Stimulated activated CD4-positive, alpha-beta T cell treated with anti-CD3 and anti-CD28 coated beads, Interleukin-1b, Interleukin-23, amount 100 ng/mL, for 4 hours (primary cell): Measurements from ENCODE around the gene SATB1.

ENCODE experiments used
- DNase-seq, 2 donors: peaks; one replicate each; pipeline ENCODE4 v3.0.0-alpha.2; 2020; ENCODE audit warnings: low read depth in 2 of 2

The SATB1 gene

DNA sequence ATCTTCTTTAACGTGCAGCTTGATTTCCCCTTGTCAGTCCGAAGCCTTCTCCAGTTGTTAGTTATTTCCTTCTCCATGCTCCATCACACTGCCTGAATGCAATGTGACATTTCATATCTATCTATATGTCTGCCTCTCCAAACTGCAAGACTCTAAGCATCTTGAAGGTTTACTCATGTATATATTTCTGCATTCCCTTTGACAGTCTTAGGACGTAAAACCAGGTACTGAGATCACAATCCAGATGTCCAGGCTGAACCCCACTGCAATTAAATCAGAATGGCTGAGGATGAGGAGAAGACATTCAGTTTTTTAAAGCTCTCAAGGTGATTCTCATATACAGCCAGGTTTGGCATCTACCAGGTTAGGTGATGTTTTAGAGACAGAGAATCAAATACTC is 6.1 kb upstream of the SATB1 start:
- DNase-seq = no peak

DNA sequence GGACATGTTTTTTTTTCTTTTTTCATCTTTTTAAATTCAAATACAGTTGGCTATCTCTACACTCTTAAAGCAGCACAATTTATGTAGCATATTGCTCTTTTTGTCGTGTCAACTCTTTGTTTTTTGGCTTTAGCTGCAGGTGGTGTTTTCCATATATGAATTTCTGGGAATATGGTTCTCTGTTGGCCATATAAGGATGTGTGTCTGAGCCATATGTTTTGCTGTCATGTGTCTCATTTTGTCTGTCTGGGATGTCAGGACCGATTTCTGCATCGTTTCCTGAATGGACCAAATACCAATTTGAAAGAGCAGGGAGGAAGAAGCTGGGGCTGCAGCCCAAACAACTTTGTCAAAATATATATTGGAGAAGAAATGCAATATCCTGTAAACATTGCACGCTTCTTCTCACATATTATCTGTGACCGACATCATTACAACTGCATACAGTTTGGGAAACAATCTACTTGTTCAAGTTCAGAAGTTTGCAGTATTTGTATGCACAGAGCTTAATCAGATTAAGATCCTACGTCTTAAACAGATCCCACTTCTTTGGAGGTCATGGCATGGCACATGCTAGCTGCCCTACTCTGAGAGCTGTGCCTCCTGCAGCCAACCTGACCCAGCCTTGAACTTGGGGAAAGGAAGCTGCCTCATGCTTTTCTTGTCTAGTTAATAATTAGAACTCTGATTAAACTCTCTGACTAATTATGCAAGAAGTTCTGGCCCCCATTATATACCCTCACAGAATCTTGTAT is 4.0 kb upstream of the SATB1 start:
- no peak for DNase-seq

DNA sequence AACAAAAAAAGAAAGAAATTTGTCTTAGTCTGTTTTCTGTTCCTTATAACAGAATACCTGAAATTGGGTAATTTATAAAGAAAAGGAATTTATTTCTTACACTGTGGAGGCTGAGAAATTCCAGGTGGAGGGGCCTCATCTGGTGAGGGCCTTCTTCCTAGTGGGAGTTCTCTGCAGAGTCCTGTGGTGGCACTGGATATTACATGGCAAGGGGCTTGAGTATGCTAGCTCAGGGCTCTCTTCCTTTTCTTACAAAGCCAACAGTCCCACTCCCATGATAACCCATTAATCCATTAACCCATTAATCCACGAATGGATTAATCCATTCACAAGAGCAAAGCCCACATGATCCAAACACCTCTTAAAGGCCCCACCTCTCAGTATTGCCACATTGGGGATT is 2.9 kb upstream of the SATB1 start:
- DNase-seq = no peak

DNA sequence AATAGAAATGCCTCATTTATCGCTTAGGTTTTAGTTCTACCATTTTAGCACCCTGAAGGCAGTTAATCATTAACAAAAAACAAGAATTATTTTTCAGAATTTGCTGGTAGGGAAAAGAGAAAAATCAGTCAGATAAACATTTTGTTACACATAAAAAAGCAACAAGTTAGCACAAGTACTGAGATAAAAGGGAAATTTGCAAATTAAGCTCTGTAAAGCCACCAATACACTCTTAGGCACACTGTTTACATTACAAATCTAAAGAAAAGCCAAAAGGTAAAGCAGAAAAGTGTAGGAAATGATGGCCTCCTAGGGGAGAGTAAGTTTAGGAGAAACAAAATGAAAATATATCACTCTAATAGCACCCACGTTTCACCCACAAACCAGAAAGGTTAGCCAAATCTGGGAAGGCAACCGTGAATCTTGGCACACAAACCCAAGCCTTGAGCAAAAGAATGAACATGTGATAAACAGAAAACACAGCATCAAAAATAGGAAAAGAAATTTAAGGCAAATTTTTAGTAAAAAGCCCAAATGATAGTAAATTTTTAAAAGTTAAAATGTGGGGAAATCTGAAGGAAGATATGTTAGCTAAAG is 1.6 kb upstream of the SATB1 start:
- no peak for DNase-seq

DNA sequence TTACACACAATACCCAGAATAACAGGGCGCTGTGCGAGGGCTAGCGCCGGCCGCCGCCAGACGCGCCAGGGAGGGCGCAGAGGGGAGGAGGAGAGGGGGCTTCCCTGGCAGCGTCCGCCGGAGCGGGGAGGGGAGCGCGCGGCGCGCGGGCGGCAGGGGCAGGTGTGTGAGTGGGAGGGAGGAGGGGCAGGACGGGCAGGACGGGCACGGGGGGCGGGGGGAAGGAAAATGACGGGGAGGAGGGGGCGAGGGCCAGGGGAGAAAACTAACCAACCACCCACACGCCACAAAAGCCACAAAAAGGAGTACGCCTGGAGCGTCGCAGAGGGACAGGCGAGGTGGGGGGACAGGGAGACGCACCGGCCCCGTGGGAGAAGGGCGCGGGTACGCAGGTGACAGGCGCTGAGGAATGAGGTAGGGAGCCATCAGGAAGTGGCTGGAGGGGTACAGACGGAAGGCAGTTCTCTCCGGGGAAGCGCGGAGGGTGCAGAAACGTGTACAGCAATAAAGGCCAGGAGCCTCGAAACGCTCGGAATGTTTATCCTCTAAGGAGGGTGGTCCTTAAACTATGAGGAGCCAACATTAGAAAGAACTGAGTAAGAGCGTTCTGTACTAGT is 610 bp upstream of the SATB1 start:
- peak; percentile 64 to 72 for DNase-seq

DNA sequence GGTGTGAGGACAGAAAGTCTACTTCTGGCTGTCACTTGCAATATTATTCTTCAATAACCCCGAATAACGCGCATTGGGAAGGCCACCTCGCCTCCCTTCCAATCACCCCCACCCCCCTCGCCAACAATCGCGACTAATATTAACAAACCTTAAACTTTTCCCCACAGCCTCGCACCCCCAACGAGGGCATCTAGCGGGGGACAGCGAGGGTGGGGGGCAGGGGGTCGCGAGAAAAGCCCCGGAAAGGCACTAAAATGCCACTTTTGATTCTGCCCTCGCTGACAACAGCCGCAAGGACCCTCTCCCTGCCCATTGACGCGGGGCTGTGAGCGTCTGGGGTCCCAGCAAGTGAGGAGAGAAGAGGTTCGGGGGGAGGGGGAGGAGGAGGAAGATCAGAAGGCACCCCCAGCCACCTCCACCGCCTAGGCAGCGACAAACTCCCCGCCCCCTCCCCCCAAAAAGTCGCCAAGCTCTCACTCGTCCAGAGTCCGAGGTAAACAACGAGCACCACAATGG is 868 bp downstream of the SATB1 start:
- DNase-seq = no peak

DNA sequence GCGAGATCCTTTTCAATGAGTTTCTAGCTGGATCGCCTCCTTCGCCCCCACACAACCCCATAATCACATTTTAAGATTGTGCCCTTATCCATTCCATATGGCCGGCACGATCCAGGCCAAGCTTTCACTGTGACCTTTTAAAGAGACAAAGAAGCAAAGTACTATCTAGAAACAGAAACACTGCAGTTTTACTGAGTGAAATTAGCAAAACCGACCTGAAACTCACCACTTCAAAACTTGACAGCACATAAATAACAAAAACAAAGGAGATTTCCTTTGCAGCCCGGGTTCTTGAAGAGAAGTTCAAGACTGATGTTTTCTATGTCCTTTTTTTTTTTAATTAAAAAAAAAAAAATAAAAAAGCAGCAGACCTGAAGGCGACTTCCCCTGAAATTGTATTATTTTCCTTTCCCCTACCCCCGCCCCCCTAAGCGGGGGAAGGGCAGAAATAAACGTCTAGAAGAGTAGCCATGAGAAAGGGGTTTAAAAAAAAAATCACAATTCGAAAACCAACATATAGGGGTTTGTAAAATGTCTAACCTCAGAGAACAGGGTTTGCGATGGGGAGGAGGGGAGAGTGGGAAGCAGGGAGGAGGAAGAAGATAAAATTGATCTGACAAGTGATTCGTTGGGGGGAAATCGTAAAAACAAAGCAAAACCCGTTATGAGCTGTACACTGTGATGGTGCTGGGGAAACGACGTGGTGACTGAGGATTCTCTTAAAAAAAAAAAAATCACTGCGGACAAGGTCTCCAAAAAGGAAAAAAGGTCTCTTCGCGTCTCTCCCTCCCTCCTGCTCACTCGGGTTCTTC is 1.5 kb downstream of the SATB1 start:
- DNase-seq = peak in 1 of 2 donors; percentile 23

DNA sequence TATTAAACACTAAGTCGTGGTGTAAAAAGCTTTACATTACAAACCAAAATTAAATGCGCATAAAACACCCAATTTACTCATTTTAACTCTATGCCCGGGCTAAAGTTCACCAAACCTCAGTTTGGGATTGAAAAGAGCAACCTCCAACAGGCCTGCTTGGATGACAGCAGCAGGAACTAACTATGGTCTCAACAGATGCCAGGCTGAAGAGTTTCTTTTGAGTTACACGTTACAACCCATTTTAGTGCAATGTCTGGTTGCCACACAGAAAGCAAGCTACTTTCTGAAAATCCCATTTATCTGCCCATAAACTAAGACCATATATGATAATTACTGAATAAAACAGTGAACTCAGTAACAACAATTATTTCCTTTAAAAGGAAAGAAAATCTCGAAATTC is 2.2 kb downstream of the SATB1 start:
- no peak for DNase-seq

DNA sequence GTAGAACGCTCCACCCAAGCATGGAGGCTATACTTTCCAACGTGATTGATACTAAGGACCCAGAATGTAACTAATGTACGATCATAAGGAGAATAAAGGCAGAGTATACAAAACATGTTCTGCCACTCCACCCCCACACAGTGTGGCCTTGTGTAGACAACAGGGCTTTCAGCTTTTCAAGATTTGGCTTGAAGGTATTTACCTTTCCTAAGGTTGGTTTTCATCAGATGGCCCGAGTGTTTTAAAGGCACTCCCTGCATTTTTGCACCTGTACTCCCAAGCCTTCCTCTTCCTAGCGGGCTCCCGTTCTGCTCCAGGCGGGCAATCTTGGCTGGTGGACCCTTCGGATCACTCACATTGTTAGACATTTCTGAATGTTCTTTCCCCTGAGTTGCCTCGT is 4.6 kb downstream of the SATB1 start:
- DNase-seq = no peak

DNA sequence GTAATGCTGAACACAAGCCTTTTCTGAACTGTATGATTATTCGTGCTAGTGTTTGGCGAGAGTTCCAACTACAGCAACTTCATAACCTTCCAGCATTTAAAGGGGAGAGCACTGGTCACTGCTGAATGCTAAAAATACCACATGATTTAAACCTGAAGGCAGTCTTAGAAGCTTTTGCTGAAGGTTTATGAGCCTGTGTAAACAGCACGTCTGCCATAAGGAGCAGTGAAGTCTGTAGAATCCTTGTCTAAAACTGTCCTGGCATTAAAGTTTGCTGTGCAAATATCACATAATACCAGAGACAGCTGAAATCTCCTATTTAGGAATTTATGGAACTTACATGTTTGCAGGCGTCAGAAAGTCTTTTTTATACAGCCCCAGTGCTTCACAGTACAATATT is 5.9 kb downstream of the SATB1 start:
- DNase-seq = no peak

DNA sequence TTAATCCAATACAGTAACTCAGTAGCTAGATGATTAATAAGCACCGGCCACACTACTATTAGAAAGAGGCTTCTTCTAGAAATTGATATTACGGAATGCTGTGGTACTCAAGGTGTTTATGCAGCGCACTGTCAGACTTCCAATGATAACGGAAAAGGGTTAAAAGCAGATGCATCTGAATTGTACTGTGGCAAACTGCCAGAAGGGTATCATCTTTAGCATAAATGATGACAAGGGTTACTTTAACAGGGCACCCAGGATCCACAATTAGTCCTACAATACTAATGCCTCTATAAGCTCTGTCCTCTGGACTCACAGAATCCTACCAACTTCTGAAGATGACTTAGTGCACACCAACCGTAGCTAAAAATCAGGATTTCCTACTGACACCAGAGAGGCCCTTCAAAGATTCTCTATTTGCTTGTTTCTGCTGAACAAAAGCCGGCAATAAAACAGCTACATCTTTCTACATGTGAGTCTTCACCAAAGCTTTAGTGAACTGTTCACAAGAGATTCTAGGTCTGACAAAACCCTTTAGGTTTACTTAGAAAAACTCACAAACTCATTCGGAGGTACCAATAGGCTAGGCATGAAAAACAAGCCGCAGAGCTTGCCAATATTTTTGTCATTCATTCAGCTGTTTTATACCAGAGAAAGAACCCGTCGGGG is 7.1 kb downstream of the SATB1 start:
- no peak for DNase-seq

DNA sequence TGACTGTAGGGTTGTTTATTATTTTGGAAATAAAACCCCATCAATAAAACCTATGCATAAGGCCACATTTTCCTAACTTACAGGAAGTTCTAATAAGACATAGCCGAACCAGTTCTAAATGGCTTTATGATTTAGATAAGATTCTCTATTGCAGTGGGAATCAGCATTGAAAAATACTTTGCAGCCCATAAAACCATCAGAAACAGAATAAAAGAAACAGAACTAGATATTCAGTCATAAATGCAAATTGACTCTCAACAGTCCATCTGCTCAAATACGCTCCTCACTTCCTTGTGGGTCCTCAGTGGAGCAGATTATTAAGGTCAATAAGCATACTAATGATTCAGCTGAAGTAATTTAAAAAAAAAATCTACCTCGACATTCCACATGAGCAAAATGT is 8.8 kb downstream of the SATB1 start:
- no peak for DNase-seq

DNA sequence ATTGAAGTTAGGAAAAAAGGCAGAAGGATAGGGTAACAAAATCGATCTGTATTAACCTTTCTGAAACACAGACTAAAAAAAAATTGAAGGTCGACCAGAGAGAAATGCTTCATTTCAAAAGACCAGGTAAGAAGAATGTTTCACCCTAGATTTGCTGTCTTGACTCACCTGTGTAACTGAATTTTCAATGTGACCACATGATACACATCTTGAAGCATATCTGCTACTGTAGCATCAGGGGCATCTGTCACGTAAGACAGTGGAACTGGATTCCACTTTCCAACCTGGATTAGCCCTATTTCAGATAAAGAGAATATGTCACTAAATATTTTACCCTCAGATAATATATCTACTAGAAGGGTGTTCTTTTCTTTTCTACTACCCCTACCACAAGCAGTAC is 9.3 kb downstream of the SATB1 start:
- no peak for DNase-seq

DNA sequence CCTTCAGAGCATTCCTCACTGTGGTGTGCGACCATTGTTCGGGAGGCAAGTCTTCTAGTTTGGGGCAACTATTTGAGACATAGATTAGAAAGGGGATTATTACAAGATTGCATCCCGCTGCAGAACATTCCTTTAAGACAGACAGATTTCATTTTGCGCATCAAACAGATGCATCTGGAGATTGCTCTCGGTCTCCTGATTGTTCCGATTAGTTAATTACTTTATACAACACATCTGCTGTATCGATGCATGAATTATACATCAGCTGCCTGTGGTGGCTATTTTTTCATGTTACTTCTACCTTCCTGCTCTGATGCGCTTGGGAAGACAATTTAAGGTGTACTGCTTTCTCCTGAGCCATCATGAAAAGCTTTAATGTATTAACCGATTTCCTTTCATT is 10.0 kb downstream of the SATB1 start:
- no peak for DNase-seq

DNA sequence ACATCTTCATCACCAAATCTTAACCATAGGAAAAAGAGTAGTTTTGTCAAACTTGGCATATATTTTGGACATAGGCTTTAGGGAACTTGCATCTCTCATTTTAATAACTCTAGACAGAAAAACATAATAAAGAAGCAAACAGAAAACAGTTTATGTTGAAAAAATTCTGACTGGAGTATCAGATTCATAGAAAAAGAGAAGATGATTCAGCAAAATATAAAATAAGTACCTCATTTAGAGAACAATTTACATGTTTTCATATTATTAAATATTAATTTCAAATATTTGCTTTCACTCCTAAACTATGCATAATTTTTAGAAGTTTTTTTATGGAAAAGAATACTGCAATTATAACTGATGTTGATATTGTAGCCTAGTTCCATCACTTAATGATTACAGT is 12.5 kb downstream of the SATB1 start:
- DNase-seq = no peak

DNA sequence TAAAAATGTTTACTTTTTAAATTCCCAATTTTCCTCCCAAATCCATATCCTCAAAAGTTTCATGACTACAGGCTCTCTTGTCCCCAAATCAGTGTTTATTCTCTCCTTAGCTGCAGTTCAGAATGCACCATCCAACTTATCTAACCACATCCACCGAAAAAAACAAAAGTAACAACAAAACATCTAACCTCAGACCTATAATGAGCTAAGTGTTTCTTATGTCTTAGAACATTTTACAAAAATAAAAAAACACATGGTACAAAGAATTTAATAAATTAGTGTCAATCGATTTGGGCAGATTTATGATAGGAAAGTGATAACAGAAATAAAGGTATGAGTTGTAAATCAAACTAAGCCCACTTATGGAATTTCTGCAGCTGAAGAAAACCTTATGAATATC is 13.6 kb downstream of the SATB1 start:
- DNase-seq = no peak

DNA sequence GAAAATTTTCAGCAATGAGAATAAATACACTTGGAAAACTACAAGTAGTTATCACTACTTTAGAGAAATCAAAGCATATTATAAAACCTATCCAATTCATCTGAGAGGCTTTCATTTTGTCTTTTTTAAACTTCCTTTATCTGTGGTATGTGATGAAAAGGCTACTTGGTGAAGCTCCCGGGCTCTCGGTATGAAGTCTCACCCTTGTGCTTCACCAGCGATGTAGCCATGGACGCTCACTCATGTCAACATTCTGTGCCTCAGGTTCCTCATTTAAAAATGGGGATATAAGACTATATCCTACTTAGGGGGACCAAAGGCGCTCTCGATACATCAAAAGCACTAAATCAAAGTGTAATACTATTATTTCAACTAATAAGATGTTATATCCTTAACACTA is 14.9 kb downstream of the SATB1 start:
- DNase-seq = no peak

DNA sequence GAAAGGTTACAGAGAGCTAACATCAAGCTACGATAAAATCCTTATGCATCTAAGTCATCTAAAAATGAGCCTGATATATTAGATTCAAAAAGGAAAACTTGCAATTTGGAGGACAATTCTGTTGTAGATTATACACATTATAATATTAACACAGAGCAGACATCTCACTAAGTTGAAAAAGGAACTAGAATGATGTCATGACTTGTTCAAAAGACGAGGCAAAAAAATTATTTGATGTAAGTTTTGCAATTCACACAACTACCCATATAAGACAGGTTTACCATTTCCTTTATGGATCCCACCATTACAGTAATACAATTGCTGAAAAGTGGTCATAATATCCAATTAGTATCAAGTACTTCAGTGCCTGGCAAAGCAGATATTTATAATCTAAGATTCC is 15.9 kb downstream of the SATB1 start:
- no peak for DNase-seq

DNA sequence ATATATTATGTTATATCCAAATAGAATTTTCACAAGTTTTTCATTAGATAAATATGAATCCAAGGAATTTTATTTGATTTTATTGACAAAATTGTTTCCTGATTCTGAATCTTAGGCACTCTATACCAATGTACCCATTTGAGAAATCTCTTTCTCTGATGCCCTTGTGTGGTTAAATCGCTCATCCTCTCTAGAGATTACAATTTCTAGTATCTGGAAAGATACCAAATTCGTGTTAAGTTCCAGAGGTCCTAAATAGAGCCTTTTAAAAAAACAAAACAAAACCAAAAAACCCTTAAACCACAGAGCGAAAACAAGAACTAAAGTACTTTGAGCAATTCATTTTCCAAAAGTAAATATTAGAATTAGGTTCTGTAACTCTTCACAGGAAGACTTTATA is 20.0 kb downstream of the SATB1 start:
- DNase-seq = no peak

DNA sequence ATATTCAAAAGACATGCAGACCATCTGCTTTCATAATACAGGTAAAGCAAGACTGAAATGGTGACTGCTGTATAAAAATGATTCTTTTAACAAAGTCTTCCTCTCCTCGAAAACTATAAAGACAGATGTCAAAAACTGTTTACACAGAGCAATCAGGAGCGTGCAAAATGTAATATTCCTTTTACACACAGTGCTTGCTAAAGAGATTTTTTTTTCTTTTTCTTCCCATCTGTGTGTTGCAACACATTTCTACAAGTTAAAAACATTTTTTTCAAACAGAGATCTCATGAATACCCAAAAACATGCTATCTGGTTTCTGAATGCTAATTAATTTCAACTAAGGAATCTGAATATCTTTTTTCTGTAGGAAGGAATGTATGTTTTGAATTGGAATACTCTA is 22.1 kb downstream of the SATB1 start:
- no peak for DNase-seq

DNA sequence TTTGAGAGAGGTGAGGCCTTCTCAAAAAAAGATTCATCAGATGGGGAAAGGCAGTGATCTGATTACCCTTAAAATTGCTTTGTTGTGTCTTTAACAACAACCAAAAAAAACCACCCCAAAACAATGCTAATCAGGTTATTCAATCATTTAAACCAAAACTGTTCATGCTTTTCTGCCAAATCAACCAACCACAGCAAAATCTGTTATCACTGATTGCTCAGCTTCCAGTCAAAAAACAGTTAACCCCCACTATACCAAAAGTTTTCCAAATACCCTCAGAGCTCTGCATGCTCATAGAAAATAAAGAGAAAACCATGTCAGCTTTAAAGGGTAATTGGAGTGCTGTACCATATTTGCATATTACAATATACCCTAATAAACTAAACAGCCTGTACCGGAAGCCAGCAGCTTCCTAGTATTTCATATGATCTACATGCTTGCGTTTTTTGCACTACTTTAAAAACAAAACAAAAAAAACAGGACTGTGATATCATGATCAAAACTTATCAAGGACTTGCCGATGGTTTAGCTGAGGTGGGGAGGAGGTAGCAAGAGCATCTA is 22.8 kb downstream of the SATB1 start:
- no peak for DNase-seq
